Esophagus squamous epithelium (tissue), 5 donors: ENCODE results near the gene MMP14. TPM values are rescaled to one million over a fixed set of nuclear protein-coding genes. Genes with fewer than 3 reads are reported as not detected.
A peak's percentile ranks its signal among the peaks of the same experiment; 100 is the strongest.

Experiments used
- DNase-seq: peaks from one replicate; lab custom pipeline; 2025; lab: John Stamatoyannopoulos, UW
- H3K27ac ChIP-seq, 4 donors: fragments of 200-600 bp; sonication (generic); one replicate each; pipeline ENCODE4 v1.5.1; 2016 to 2019; ENCODE audit warnings: mild to moderate bottlenecking in 1 of 4
- H3K27me3 ChIP-seq, 4 donors: fragments of 200-600 bp; sonication (generic); 1 replicate in 3 of 4; 2 replicates in 1 of 4; pipeline versions ENCODE4 v1.5.1 to v1.6.0; 2017 to 2021; ENCODE audit warnings: antibody characterized with exemption in 1 of 4
- H3K36me3 ChIP-seq, 3 donors: fragments of 200-600 bp; sonication (generic); one replicate each; pipeline ENCODE4 v1.5.1; 2016 to 2019
- H3K4me1 ChIP-seq, 3 donors: fragments of 200-600 bp; sonication (generic); one replicate each; pipeline ENCODE4 v1.5.1; 2017 to 2019
- H3K4me3 ChIP-seq, 4 donors: fragments of 200-600 bp; sonication (generic); 1 replicate in 3 of 4; 2 replicates in 1 of 4; pipeline ENCODE4 v1.5.1; 2016 to 2019; ENCODE audit warnings: mild to moderate bottlenecking in 2 of 4, moderate library complexity in 1 of 4
- H3K9me3 ChIP-seq, 3 donors: fragments of 200-600 bp; sonication (generic); one replicate each; pipeline ENCODE4 v1.5.1; 2016 to 2019
- CTCF ChIP-seq, 6 experiments: fragments of 450-650 bp in 4 of 6; fragments of 200-600 bp in 2 of 6; sonication (generic) in 2 of 6; IDR thresholded peaks; one replicate each; pipeline ENCODE4 v1.5.1; 2016 to 2019; ENCODE audit warnings: antibody characterized with exemption in 6 of 6, mild to moderate bottlenecking in 4 of 6, moderate library complexity in 4 of 6
- POLR2A ChIP-seq, 4 donors: fragments of 450-650 bp; IDR thresholded peaks; one replicate each; pipeline ENCODE4 v1.6.1; 2017; ENCODE audit warnings: antibody characterized with exemption in 4 of 4, mild to moderate bottlenecking in 4 of 4, moderate library complexity in 3 of 4
- WGBS, 2 donors: methylation state at CpG; one replicate each; pipeline ENCODE4 v1.1.5; 2018; 5-methylcytosine and 5-hydroxymethylcytosine counted together
- intact Hi-C: fragments of 100-400 bp; cut with DNase I; formaldehyde crosslinking; loops from one replicate; pipeline ENCODE4 v1.15.0; 2022
- total RNA-seq, 4 donors: library from RNA; depleted of rRNA; stranded (reverse); fragments of >200 nt; gene quantifications; one replicate each; pipeline ENCODE4 v1.1.0, GENCODE V29; 2016
- donor health status: DM: yes; HTN: yes; CAD: no.

The MMP14 gene
- total RNA-seq, 4 donors from 2014 or later = 67.9 to 127 (median 102) TPM

- TF ChIP-seq CTCF (IDR thresholded peaks at IDR 0.05) = no peak
- TF ChIP-seq POLR2A (IDR thresholded peaks at IDR 0.05) = no peak
- H3K9me3 ChIP-seq = no peaks in the 10 kb centered on the region
- no peak for DNase-seq
- no peaks in the 10 kb centered on the region for H3K27me3 ChIP-seq
- no peak overlapping the region for H3K4me3 ChIP-seq
- H3K27ac ChIP-seq = no peak overlapping the region
- intact Hi-C loops = no loop called here
- H3K4me1 ChIP-seq = peaks cover 0 to 14% (median 0%) of the 10 kb centered on the region in 3 donors
- no peaks in the 10 kb centered on the region for H3K36me3 ChIP-seq
These were observed 25.3 kb downstream of the MMP14 start for GRCh38 chr14:22861651-22862050.

- Histone ChIP-seq H3K27me3 (no peaks in the 10 kb centered on the region), H3K9me3 (no peaks in the 10 kb centered on the region), H3K4me3 (no peak overlapping the region), H3K27ac (no peak overlapping the region), H3K36me3 (no peaks in the 10 kb centered on the region), H3K4me1 (peaks cover 2 to 21% (median 3%) of the 10 kb centered on the region in 3 donors)
- no peak for DNase-seq
- TF ChIP-seq POLR2A (IDR thresholded peaks at IDR 0.05) (no peak), CTCF (IDR thresholded peaks at IDR 0.05) (no peak)
- 74 to 83% methylated on average over 4 of the region's 4 CpGs for WGBS, 2 donors
- intact Hi-C loops = no loop called here
These were observed 28.6 kb downstream of the MMP14 start for GRCh38 chr14:22864979-22865378.

GRCh38 chr14:22865424-22866405 lies 29.3 kb downstream of the MMP14 start:
- WGBS, 2 donors = 58% methylated on average over 6 of the region's 6 CpGs
- no peak overlapping the region for H3K27ac ChIP-seq
- peak in 1 of 6 experiments; percentile 14 for TF ChIP-seq CTCF (IDR thresholded peaks at IDR 0.05)
- TF ChIP-seq POLR2A (IDR thresholded peaks at IDR 0.05) = no peak
- intact Hi-C loops = no loop called here
- H3K9me3 ChIP-seq = no peaks in the 10 kb centered on the region
- H3K4me1 ChIP-seq = peaks cover 10 to 28% (median 11%) of the 10 kb centered on the region in 3 donors
- H3K36me3 ChIP-seq = no peaks in the 10 kb centered on the region
- DNase-seq = no peak
- H3K4me3 ChIP-seq = no peak overlapping the region
- no peaks in the 10 kb centered on the region for H3K27me3 ChIP-seq

GRCh38 chr14:22866874-22867273 lies 30.5 kb downstream of the MMP14 start:
- WGBS, 2 donors = 85 to 96% methylated on average over 5 of the region's 5 CpGs
- no peaks in the 10 kb centered on the region for H3K27me3 ChIP-seq
- no peak for TF ChIP-seq CTCF (IDR thresholded peaks at IDR 0.05)
- TF ChIP-seq POLR2A (IDR thresholded peaks at IDR 0.05) = no peak
- H3K4me3 ChIP-seq = no peak overlapping the region
- H3K36me3 ChIP-seq = no peaks in the 10 kb centered on the region
- H3K9me3 ChIP-seq = no peaks in the 10 kb centered on the region
- intact Hi-C loops = no loop called here
- peaks cover 12 to 32% (median 12%) of the 10 kb centered on the region in 3 donors for H3K4me1 ChIP-seq
- H3K27ac ChIP-seq = no peak overlapping the region
- DNase-seq = no peak

GRCh38 chr14:22870811-22871223 lies 34.4 kb downstream of the MMP14 start:
- WGBS, 2 donors = 0 to 11% methylated on average over 1 of the region's 1 CpG
- Histone ChIP-seq H3K9me3 (no peaks in the 10 kb centered on the region), H3K4me1 (peaks cover 20 to 60% (median 31%) of the 10 kb centered on the region in 3 donors), H3K36me3 (peaks cover 15 to 30% (median 25%) of the 10 kb centered on the region in 3 donors), H3K27ac (peak overlapping the region; percentile 97 to 100 (median 100)), H3K27me3 (no peaks in the 10 kb centered on the region), H3K4me3 (peak overlapping the region; percentile 64 to 100 (median 88))
- TF ChIP-seq POLR2A (IDR thresholded peaks at IDR 0.05) = no peak
- TF ChIP-seq CTCF (IDR thresholded peaks at IDR 0.05) = no peak
- no peak for DNase-seq
- intact Hi-C loops = no loop called here
